GM13976 (cell line): ENCODE results near the gene PRSS57.

Experiments
- DNase-seq: peaks from one replicate; pipeline ENCODE4 v3.0.0; 2012; ENCODE audit warnings: low spot score
- in situ Hi-C: fragments of 300-500 bp; cut with MboI; formaldehyde crosslinking; loops from one replicate; pipeline ENCODE4 v1.12.0; 2022; ENCODE audit warnings: low sequenced_read_pairs, mixed read lengths, inconsistent platforms; ENCODE audit not compliant: unreplicated experiment
- TF ChIP-seq, protein P1 (sequence below): IDR thresholded peaks from 2 replicates; pipeline ENCODE4 v1.5.1; 2012; ENCODE audit warnings: borderline replicate concordance, mild to moderate bottlenecking; ENCODE audit not compliant: insufficient read depth; ENCODE audit errors: extremely low read depth, missing control alignments, control extremely low read depth

Gene PRSS57

DNA sequence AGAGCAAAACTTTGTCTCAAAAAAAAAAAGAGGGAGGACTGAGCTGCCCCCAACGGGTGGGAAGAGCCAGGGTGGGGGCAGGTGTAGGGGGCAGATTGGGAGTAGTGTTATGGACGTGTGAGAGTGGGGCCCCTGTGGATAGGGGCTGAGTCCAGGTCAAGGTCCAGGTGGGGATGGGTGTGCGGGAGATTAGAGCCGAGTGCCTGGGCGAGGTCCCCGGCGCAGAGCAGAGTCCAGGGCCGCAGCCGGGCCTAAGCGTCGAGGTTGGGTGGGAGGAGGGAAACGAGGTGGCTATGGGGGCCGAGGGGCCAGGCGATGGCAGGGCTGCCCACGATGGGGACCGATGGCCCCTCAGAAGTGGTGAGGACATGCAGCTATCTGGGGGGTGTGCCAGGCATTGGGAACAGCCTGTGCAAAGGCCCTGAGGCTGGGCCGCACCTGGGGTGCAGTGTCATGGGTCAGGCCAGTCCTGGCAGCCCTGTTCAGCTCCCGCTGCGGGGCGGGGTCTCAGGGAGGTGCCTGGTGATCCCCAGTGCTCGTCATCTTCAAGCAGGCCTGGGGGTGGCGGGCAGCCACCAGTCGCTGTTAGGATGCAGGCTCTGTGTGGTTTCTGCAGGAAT lies 43.4 kb upstream of the PRSS57 start:
- no peak for DNase-seq
- TF ChIP-seq, protein P1, sequence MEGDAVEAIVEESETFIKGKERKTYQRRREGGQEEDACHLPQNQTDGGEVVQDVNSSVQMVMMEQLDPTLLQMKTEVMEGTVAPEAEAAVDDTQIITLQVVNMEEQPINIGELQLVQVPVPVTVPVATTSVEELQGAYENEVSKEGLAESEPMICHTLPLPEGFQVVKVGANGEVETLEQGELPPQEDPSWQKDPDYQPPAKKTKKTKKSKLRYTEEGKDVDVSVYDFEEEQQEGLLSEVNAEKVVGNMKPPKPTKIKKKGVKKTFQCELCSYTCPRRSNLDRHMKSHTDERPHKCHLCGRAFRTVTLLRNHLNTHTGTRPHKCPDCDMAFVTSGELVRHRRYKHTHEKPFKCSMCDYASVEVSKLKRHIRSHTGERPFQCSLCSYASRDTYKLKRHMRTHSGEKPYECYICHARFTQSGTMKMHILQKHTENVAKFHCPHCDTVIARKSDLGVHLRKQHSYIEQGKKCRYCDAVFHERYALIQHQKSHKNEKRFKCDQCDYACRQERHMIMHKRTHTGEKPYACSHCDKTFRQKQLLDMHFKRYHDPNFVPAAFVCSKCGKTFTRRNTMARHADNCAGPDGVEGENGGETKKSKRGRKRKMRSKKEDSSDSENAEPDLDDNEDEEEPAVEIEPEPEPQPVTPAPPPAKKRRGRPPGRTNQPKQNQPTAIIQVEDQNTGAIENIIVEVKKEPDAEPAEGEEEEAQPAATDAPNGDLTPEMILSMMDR = no peak
- in situ Hi-C loops = loop anchor here (25.0 kb wide), 1 partner anchor 151 kb away; the partner anchor contains the start of gene HCN2

DNA sequence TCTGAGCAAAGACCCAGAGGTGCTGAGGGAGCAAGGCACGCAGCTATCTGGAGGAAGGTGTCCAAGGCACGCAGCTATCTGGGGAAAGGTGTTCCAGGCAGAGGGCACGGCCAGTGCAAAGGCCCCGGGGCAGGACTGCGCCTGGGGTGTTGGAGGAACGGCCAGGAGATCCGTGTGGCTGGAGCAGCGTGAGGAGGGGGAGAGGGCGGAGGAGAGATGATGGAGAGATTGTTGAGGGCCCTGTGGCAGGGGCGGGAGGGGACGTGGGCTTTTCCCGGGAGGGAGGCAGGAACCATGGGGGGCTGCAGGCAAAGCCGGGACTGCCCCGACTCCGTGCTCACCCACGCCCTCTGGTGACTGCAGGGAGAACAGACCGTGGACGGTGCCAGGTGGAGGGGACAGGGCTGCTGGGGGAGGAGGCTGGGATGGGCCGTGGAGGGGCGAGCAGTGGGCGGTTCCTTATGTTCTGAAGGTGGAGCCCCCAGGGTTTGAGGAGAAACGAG lies 42.4 kb upstream of the PRSS57 start:
- DNase-seq = peak; percentile 86
- TF ChIP-seq, protein P1 = peak; percentile 69
- in situ Hi-C loops = loop anchor here (25.0 kb wide), 1 partner anchor 150 kb away; the partner anchor contains the start of gene HCN2

DNA sequence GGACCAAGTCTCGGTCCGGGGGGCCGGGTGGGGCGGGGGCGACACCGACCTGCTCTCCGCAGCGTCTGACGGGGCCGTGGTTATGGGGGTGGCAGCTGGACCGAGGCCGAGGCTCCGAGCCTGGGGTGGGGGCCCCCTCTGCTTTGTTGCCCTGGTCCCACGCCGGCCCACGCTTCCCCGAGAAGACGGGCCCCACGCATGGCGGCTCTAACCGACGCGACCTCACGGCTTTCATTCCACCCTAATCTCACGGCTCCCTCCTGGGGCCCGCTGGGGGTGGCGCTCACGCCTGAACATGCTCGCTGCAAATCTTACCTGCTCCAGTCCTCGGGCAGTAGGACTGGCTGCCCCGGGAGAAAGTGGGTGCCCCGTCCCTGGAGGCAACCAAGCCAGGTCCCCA lies 40.9 kb upstream of the PRSS57 start:
- no peak for DNase-seq
- in situ Hi-C loops = loop anchor here (25.0 kb wide), 1 partner anchor 149 kb away; the partner anchor contains the start of gene HCN2
- TF ChIP-seq, protein P1 = no peak

DNA sequence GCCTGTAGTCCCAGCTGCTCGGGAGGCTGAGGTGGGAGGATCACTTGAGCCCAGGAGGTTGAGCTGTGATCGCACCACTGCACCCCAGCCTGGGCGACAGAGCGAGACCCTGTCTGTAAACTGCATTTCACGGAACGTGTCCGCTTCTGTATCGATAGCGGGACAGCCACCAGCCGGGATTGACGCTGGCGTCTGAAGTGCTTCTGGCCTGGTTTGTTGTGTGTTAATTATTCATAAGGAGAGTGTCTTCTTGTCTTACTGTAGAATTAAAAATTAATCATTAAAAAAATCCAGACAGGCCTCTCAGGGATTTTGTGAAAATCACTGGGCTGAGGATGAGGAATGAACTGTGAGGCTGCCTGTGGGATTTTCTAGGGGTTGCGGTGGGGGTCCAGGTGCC lies 39.5 kb upstream of the PRSS57 start:
- no peak for DNase-seq
- TF ChIP-seq, protein P1 = no peak
- in situ Hi-C loops = loop anchor here (5.0 to 25.0 kb wide), 2 partner anchors 67 to 147 kb away; partner anchors contain the start of gene HCN2

DNA sequence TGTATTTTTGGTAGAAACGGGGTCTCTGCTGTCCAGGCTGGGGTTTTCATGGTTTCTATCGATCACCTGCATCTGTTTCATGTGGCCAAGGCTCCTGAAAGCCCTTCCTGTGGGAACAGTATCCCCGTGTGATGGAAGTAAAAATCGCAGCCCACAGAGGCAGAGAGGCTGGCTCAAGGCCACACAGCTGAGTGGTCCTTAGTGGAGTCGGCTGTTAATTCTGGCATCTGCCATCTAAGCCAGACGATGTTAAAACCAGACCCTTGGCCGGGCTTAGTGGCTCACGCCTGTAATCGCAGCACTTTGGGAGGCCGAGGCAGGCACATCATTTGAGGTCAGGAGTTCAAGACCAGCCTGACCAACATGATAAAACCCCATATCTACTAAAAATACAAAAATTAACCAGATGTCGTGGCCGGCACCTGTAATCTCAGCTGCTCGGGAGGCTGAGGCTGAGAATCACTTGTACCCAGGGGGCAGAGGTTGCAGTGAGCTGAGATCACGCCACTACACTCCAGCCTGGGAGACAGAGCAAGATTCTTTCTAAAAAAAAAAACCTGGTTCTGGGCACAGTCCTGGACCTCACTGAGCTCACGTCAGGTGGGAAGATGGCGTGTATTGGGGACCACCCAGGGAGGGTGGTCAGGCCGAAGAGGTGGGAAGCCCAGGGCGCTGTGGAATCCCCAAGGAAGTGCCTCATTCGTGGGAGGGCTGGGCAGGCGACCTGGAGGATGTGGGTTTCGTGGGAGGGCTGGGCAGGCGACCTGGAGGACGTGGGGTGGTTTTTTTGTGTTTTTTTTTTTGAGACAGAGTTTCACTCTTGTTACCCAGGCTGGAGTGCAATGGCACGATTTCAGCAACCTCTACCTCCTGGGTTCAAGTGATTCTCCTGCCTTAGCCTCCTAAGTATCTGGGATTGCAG lies 37.2 kb upstream of the PRSS57 start:
- TF ChIP-seq, protein P1 = no peak
- in situ Hi-C loops = loop anchor here (5.0 to 25.0 kb wide), 2 partner anchors 65 to 145 kb away; partner anchors contain the start of gene HCN2
- DNase-seq = no peak

DNA sequence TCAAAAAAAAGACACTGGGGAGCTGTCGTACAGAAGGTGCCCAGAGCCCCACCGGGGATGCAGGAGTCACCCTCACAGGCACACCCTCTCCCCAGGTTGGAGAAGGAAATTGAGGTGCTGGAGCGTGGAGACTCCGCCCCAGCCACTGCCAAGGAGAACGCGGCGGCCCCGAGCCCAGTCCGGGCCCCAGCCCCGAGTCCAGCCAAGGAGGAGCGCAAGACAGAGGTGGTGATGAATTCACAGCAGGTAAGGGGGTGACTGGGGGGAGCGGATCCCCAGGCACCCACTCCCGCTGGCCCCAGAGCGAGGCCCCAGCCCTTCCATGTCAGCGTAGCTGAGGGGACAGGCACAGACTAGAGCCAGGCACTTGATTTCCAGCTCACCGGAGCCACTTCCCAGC lies 35.7 kb upstream of the PRSS57 start:
- in situ Hi-C loops = loop anchor here (5.0 to 25.0 kb wide), 2 partner anchors 64 to 144 kb away; partner anchors contain the start of gene HCN2
- TF ChIP-seq, protein P1 = no peak
- no peak for DNase-seq
